Measurements from ENCODE around the gene NCOA1. TPM values are rescaled to one million over a fixed set of nuclear protein-coding genes. Genes with fewer than 3 reads are reported as not detected.

Gene NCOA1
- total RNA-seq, 1 experiment from 2014 or later = 2.4 TPM

GRCh38 chr2:24710806-24711205 is 219.8 kb downstream of the NCOA1 start:
- no peak for DNase-seq
- Histone ChIP-seq H3K36me3 (no peaks in the 10 kb centered on the region), H3K4me3 (no peak overlapping the region), H3K27me3 (no peaks in the 10 kb centered on the region), H3K9me3 (no peaks in the 10 kb centered on the region)

DNA sequence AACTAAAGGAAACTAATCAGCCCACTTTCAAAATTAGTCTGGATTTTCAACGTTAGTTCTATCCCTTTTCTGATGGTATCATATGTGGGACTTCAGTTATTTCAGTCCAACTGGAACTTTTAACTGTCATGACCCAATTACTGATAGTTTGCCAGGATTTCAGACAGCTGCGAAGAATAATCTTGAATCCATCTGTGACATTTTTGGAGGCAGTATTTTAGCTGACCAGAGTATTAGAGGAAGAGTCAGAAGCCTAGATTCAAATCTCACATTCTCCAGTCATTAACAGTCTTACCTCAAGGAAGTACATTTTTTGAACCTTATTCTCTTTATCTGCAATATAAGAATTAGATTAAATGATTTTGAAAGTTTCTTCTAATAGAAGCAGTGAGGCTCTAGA is 220.8 kb downstream of the NCOA1 start:
- H3K9me3 ChIP-seq = no peaks in the 10 kb centered on the region
- DNase-seq = no peak
- H3K36me3 ChIP-seq = no peaks in the 10 kb centered on the region
- no peak overlapping the region for H3K4me3 ChIP-seq
- H3K27me3 ChIP-seq = no peaks in the 10 kb centered on the region

DNA sequence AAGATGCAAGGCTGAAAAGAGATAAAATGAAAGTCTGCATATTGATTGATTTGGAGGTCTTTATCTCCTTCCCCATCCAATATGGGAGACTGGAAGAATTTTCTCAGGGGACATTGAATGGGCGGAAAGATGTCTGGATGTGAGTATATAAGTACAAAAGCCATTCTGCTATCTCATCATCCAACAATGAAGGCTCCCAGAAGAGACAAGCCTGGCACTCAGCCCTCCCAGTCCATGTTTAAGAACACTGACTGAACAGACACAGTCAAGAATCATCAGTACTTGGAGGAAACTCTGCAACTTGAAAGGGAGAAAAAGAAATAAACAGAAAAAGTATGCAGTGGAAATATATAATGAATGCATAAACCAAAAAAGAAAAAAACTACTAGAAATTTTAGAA is 221.2 kb downstream of the NCOA1 start:
- H3K4me3 ChIP-seq = no peak overlapping the region
- no peaks in the 10 kb centered on the region for H3K9me3 ChIP-seq
- H3K27me3 ChIP-seq = no peaks in the 10 kb centered on the region
- no peak for DNase-seq
- no peaks in the 10 kb centered on the region for H3K36me3 ChIP-seq

DNA sequence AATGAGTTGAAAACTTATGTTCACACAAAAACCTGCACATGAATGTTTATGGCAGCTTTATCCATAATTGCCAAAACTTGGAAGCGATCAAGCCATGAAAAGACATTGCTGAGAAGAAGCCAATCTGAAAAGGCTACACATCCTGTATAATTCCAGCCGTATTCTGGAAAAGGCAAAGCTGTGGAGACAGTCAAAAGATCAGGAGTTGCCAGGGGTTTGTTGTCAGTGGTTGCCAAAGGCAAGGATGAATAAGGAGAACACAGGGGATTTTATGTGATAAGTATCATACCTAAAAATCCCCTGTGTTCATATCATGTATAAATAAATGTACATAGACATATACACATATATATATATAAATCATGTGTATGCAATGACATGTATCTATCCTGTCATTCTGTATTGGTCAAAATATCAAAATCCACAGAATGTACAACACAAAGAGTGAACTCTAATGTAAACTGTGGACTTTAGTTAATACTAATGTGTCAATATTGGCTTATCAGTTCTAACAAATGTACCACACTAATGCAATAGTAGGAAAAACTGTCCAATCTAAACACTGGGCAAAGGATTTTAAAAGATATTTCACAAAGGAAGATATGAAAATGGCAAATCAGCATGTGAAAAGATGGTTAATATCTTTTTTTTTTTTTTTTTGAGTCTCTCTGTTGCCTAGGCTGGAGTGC is 226.4 kb downstream of the NCOA1 start:
- Histone ChIP-seq H3K36me3 (no peaks in the 10 kb centered on the region), H3K27me3 (no peaks in the 10 kb centered on the region), H3K4me3 (no peak overlapping the region), H3K9me3 (no peaks in the 10 kb centered on the region)
- DNase-seq = no peak

DNA sequence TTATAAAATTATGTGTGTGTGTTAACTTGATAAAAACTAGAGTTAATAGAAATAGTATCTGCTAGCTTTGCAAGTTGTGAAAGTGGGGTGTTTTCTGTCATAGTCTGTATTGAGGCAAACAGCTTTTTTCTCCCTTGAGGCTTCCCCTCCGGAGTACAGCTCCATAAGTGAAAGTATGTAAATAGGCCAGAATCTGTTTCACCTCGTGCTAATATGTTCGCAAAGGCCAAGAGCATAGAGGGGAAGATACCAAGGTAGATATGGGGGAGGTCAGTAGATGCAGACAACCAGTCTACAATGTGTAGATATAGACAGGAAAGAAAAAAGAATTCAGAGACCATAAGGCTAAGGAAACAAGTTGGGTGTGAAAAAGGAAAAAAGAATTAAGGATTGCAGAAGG is 229.3 kb downstream of the NCOA1 start:
- no peaks in the 10 kb centered on the region for H3K27me3 ChIP-seq
- H3K9me3 ChIP-seq = no peaks in the 10 kb centered on the region
- H3K4me3 ChIP-seq = no peak overlapping the region
- no peaks in the 10 kb centered on the region for H3K36me3 ChIP-seq
- DNase-seq = no peak

- Histone ChIP-seq H3K9me3 (no peaks in the 10 kb centered on the region), H3K27me3 (no peaks in the 10 kb centered on the region), H3K4me3 (no peak overlapping the region), H3K36me3 (no peaks in the 10 kb centered on the region)
- peak; percentile 77 for DNase-seq
Measured at GRCh38 chr2:24721470-24721869, 230.4 kb downstream of the NCOA1 start.

GRCh38 chr2:24722141-24722790 is 231.2 kb downstream of the NCOA1 start:
- Histone ChIP-seq H3K4me3 (no peak overlapping the region), H3K27me3 (no peaks in the 10 kb centered on the region), H3K9me3 (no peaks in the 10 kb centered on the region), H3K36me3 (no peaks in the 10 kb centered on the region)
- DNase-seq = no peak

DNA sequence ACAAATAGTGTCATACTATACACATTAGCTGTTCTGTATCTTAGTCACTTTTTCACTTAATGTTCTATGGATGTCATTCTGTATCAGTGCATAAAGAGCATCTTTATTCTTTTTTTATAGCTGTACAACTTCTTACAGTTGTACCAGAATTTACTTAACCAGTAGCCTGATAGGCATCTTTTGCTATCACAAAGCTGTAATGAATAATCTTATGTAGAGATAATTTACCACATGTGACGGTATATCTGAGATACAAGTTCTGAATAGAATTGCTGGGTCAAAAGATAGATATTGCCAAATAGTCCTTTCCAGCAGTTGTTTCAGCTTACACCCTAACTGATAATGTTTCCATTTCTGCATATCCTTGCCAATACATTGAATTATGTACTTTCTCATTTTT is 232.1 kb downstream of the NCOA1 start:
- Histone ChIP-seq H3K36me3 (no peaks in the 10 kb centered on the region), H3K4me3 (no peak overlapping the region), H3K9me3 (no peaks in the 10 kb centered on the region), H3K27me3 (no peaks in the 10 kb centered on the region)
- DNase-seq = no peak

- H3K4me3 ChIP-seq = no peak overlapping the region
- DNase-seq = no peak
- H3K9me3 ChIP-seq = no peaks in the 10 kb centered on the region
- no peaks in the 10 kb centered on the region for H3K36me3 ChIP-seq
- no peaks in the 10 kb centered on the region for H3K27me3 ChIP-seq
Measured at GRCh38 chr2:24723665-24724064, 232.6 kb downstream of the NCOA1 start.

DNA sequence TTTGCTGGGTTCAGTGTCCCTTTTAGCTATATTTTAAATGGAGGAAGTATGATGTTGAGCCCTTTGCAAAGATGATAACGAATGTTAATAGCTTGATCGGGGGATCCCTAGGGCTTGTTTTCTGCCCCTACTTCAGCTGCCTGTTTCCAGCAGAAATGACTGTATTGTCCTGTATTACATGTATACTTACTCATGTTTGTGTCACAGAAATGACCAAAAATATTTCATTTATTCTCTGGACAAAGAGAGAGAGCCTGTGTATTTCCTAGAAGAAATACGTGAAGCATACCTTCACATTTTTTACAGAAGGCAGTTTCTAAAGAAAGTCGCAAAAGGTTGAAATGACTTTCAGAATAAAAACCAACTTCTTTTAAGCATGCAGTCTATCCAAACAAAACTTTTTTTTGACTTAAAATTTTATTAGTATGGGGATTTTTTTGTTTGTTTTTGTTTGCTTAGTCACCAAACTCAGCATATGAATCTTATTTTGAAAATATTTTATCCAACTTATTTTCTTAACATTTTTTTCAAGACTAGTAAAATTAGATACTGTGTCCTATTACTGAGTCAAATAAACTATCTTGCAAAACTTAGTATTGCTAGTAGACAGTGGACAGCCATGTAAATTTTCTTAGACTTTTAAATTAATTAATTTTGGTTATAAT is 233.2 kb downstream of the NCOA1 start:
- H3K4me3 ChIP-seq = no peak overlapping the region
- DNase-seq = no peak
- H3K36me3 ChIP-seq = no peaks in the 10 kb centered on the region
- no peaks in the 10 kb centered on the region for H3K27me3 ChIP-seq
- no peaks in the 10 kb centered on the region for H3K9me3 ChIP-seq

DNA sequence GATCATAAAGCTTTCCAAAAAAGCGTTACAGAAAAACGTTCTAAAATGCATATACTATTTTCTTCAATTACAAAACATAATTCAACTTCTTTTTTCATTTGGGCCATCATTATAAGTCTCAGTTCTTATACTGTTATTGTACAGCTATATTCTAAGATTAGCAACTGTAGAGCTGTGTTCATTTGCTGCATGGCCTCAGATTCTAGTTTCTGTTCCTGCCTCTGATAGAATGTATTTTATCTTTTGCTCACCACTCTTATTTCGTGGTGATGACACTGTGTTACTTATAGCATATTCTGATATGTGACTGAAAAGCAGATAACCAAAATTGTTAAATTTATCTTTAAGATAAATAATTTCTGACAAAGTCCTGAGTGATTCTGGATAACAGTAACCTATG is 234.9 kb downstream of the NCOA1 start:
- no peak for DNase-seq
- H3K27me3 ChIP-seq = no peaks in the 10 kb centered on the region
- no peaks in the 10 kb centered on the region for H3K36me3 ChIP-seq
- no peak overlapping the region for H3K4me3 ChIP-seq
- no peaks in the 10 kb centered on the region for H3K9me3 ChIP-seq

GRCh38 chr2:24730481-24730880 is 239.4 kb downstream of the NCOA1 start:
- peak; percentile 17 for DNase-seq
- Histone ChIP-seq H3K9me3 (no peaks in the 10 kb centered on the region), H3K36me3 (no peaks in the 10 kb centered on the region), H3K4me3 (no peak overlapping the region), H3K27me3 (no peaks in the 10 kb centered on the region)

- H3K27me3 ChIP-seq = no peaks in the 10 kb centered on the region
- no peak overlapping the region for H3K4me3 ChIP-seq
- no peaks in the 10 kb centered on the region for H3K9me3 ChIP-seq
- no peak for DNase-seq
- H3K36me3 ChIP-seq = no peaks in the 10 kb centered on the region
Measured at GRCh38 chr2:24731040-24731439, 240.0 kb downstream of the NCOA1 start.

- no peaks in the 10 kb centered on the region for H3K36me3 ChIP-seq
- H3K4me3 ChIP-seq = no peak overlapping the region
- no peaks in the 10 kb centered on the region for H3K9me3 ChIP-seq
- H3K27me3 ChIP-seq = no peaks in the 10 kb centered on the region
- DNase-seq = no peak
Measured at GRCh38 chr2:24731923-24732322, 240.9 kb downstream of the NCOA1 start.

DNA sequence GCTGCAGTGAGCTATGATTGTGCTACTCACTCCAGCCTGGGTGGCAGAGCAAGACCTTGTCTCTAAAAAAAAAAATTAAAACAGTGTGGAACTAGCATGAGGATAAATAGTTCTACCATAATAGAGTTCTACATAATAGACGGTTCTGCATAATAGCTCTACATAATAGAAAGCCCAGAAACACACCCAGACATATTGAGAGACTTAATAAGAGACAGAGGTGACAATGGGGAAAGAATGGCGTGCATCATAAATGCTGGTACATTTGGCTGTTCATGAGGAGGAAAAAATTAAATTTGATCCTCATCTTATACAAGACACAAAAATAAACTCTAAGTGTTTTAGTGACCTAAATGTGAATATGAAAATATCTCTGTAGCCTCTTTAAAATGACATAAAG is 243.7 kb downstream of the NCOA1 start:
- no peaks in the 10 kb centered on the region for H3K36me3 ChIP-seq
- no peaks in the 10 kb centered on the region for H3K9me3 ChIP-seq
- H3K27me3 ChIP-seq = no peaks in the 10 kb centered on the region
- DNase-seq = no peak
- H3K4me3 ChIP-seq = no peak overlapping the region

- H3K9me3 ChIP-seq = no peaks in the 10 kb centered on the region
- DNase-seq = no peak
- H3K4me3 ChIP-seq = no peak overlapping the region
Measured at GRCh38 chr2:24739354-24740025, 248.4 kb downstream of the NCOA1 start.

GRCh38 chr2:24740142-24740541 is 249.1 kb downstream of the NCOA1 start:
- Histone ChIP-seq H3K9me3 (no peaks in the 10 kb centered on the region), H3K4me3 (no peak overlapping the region), H3K27me3 (no peaks in the 10 kb centered on the region), H3K36me3 (no peaks in the 10 kb centered on the region)
- DNase-seq = no peak

More at GRCh38 chr2:24739354-24740025, 248.4 kb downstream of the NCOA1 start:
- Histone ChIP-seq H3K27me3 (no peaks in the 10 kb centered on the region), H3K36me3 (no peaks in the 10 kb centered on the region)

Measured in MG63 (cell line).